Natural killer cell (primary cell): Measurements from ENCODE around the gene RABEP2. TPM values are rescaled to one million over a fixed set of nuclear protein-coding genes. Genes with fewer than 3 reads are reported as not detected.

Experiments used
- ATAC-seq, 3 donors: fragments of 150-1000 bp in 2 of 3; fragments of 200-7000 bp in 1 of 3; cut with Tn5 transposase; 1 replicate in 1 of 3; 2 replicates in 2 of 3; pipeline ENCODE4 v1.10.0; 2021; ENCODE audit warnings: mild to moderate bottlenecking in 2 of 3, moderate library complexity in 2 of 3
- DNase-seq, 2 donors: peaks; one replicate each; pipeline versions ENCODE4 v3.0.0 to v3.0.0-alpha.2; 2013 to 2021; ENCODE audit warnings: mixed read lengths in 1 of 2
- H3K27ac ChIP-seq: one replicate; pipeline ENCODE4 v1.5.1; 2013; ENCODE audit warnings: mild to moderate bottlenecking, low read length
- H3K27me3 ChIP-seq: one replicate; pipeline ENCODE4 v1.6.1; 2013; ENCODE audit warnings: low read length; ENCODE audit not compliant: control insufficient read depth, insufficient read depth
- H3K36me3 ChIP-seq: one replicate; pipeline ENCODE4 v1.6.1; 2013; ENCODE audit warnings: low read length; ENCODE audit not compliant: control insufficient read depth, insufficient read depth
- H3K4me1 ChIP-seq: one replicate; pipeline ENCODE4 v1.6.1; 2013; ENCODE audit warnings: low read length; ENCODE audit not compliant: control insufficient read depth, insufficient read depth
- H3K4me3 ChIP-seq: one replicate; pipeline ENCODE4 v1.5.1; 2013; ENCODE audit warnings: low read length
- H3K9me3 ChIP-seq: one replicate; pipeline ENCODE4 v1.6.1; 2013; ENCODE audit warnings: low read length; ENCODE audit not compliant: control insufficient read depth, insufficient read depth
- H3K27ac Mint-ChIP-seq, 2 donors: one replicate each; pipeline ENCODE4 v1.8.0; 2022; ENCODE audit warnings: mild to moderate bottlenecking in 2 of 2, mixed read lengths in 2 of 2, moderate library complexity in 1 of 2
- H3K27me3 Mint-ChIP-seq, 2 donors: one replicate each; pipeline ENCODE4 v1.8.0; 2022; ENCODE audit warnings: low read depth in 2 of 2, mixed read lengths in 2 of 2
- H3K36me3 Mint-ChIP-seq: one replicate; pipeline ENCODE4 v1.8.0; 2022; ENCODE audit warnings: mixed read lengths
- H3K4me1 Mint-ChIP-seq, 2 donors: one replicate each; pipeline ENCODE4 v1.8.0; 2022; ENCODE audit warnings: mixed read lengths in 2 of 2
- H3K4me3 Mint-ChIP-seq: one replicate; pipeline ENCODE4 v1.8.0; 2022; ENCODE audit warnings: mild to moderate bottlenecking, moderate library complexity, mixed read lengths
- H3K9me3 Mint-ChIP-seq, 2 donors: one replicate each; pipeline ENCODE4 v1.8.0; 2022; ENCODE audit warnings: mixed read lengths in 2 of 2
- CTCF ChIP-seq: fragments of 200-600 bp; IDR thresholded peaks from one replicate; pipeline ENCODE4 v1.8.0; 2022; ENCODE audit warnings: antibody characterized with exemption
- WGBS: methylation state at CpG from one replicate; pipeline ENCODE4 v1.1.7; 2013; ENCODE audit warnings: missing lambda C conversion rate; ENCODE audit not compliant: insufficient coverage; 5-methylcytosine and 5-hydroxymethylcytosine counted together
- intact Hi-C: fragments of 100-400 bp; cut with micrococcal nuclease; formaldehyde crosslinking; loops from one replicate; pipeline ENCODE4 v1.14.2; 2022
- total RNA-seq, 4 donors: library from RNA; stranded (reverse); fragments of 120-200 nt in 1 of 4; gene quantifications; one replicate each; pipeline versions ENCODE4 v1.2.3 to v1.2.4, GENCODE V29; 2013 to 2022

Gene RABEP2
- total RNA-seq, 3 donors from 2014 or later (not counting 1 experiment from before 2014, with no cell fraction given) = 53.4 to 63.4 (median 60.1) TPM

GRCh38 chr16:28905800-28906372 lies 19.2 kb downstream of the RABEP2 start:
- Histone ChIP-seq H3K36me3 (peaks cover 20% of the 10 kb centered on the region), H3K9me3 (no peaks in the 10 kb centered on the region), H3K4me1 (peaks cover 16% of the 10 kb centered on the region), H3K27me3 (no peaks in the 10 kb centered on the region), H3K27ac (no peak overlapping the region), H3K4me3 (no peak overlapping the region)
- no peaks in the 10 kb centered on the region for H3K27me3 Mint-ChIP-seq
- intact Hi-C loops = no loop called here
- 97% methylated on average over 23 of the region's 24 CpGs for WGBS
- DNase-seq (no peak), ATAC-seq (no peak)
- H3K4me3 Mint-ChIP-seq = no peak overlapping the region
- no peak for TF ChIP-seq CTCF
- H3K36me3 Mint-ChIP-seq = no peaks in the 10 kb centered on the region
- H3K9me3 Mint-ChIP-seq = no peaks in the 10 kb centered on the region
- H3K4me1 Mint-ChIP-seq = peaks cover 0 to 10% of the 10 kb centered on the region in 2 donors
- H3K27ac Mint-ChIP-seq = no peak overlapping the region

- Mint-ChIP-seq H3K27me3 (no peaks in the 10 kb centered on the region), H3K27ac (no peak overlapping the region), H3K9me3 (no peaks in the 10 kb centered on the region), H3K36me3 (no peaks in the 10 kb centered on the region), H3K4me1 (peaks cover 0 to 10% of the 10 kb centered on the region in 2 donors), H3K4me3 (no peak overlapping the region)
- peaks cover 14% of the 10 kb centered on the region for H3K36me3 ChIP-seq
- no peak overlapping the region for H3K4me3 ChIP-seq
- TF ChIP-seq CTCF = no peak
- ATAC-seq (no peak), DNase-seq (no peak)
- H3K9me3 ChIP-seq = no peaks in the 10 kb centered on the region
- no peaks in the 10 kb centered on the region for H3K27me3 ChIP-seq
- H3K27ac ChIP-seq = no peak overlapping the region
- WGBS = 97% methylated on average over 7 of the region's 9 CpGs
- peaks cover 16% of the 10 kb centered on the region for H3K4me1 ChIP-seq
- intact Hi-C loops = no loop called here
These were observed 19.7 kb downstream of the RABEP2 start for GRCh38 chr16:28905229-28905754.

- peaks cover 16% of the 10 kb centered on the region for H3K4me1 ChIP-seq
- H3K9me3 ChIP-seq = no peaks in the 10 kb centered on the region
- H3K36me3 ChIP-seq = peaks cover 14% of the 10 kb centered on the region
- Mint-ChIP-seq H3K4me1 (peaks cover 0 to 10% of the 10 kb centered on the region in 2 donors), H3K27me3 (no peaks in the 10 kb centered on the region), H3K4me3 (no peak overlapping the region), H3K36me3 (no peaks in the 10 kb centered on the region), H3K9me3 (no peaks in the 10 kb centered on the region), H3K27ac (no peak overlapping the region)
- no peak for TF ChIP-seq CTCF
- H3K4me3 ChIP-seq = no peak overlapping the region
- no peak overlapping the region for H3K27ac ChIP-seq
- DNase-seq = no peak
- H3K27me3 ChIP-seq = no peaks in the 10 kb centered on the region
- 95% methylated on average over 16 of the region's 16 CpGs for WGBS
- no peak for ATAC-seq
- intact Hi-C loops = no loop called here
These were observed 20.2 kb downstream of the RABEP2 start for GRCh38 chr16:28904828-28905227.

GRCh38 chr16:28904363-28904762 lies 20.7 kb downstream of the RABEP2 start:
- DNase-seq = no peak
- no peak for ATAC-seq
- WGBS = 96% methylated on average over 14 of the region's 14 CpGs
- Histone ChIP-seq H3K27me3 (no peaks in the 10 kb centered on the region), H3K4me3 (no peak overlapping the region), H3K27ac (no peak overlapping the region), H3K9me3 (no peaks in the 10 kb centered on the region), H3K36me3 (peaks cover 14% of the 10 kb centered on the region), H3K4me1 (peaks cover 16% of the 10 kb centered on the region)
- intact Hi-C loops = no loop called here
- Mint-ChIP-seq H3K27me3 (no peaks in the 10 kb centered on the region), H3K4me3 (no peak overlapping the region), H3K27ac (no peak overlapping the region), H3K4me1 (peaks cover 0 to 10% of the 10 kb centered on the region in 2 donors), H3K36me3 (no peaks in the 10 kb centered on the region), H3K9me3 (no peaks in the 10 kb centered on the region)
- TF ChIP-seq CTCF = no peak
